Measurements from ENCODE around the gene RTN4. TPM values are rescaled to one million over a fixed set of nuclear protein-coding genes. Genes with fewer than 3 reads are reported as not detected.
"Not testable (repeated sequence)": the region's sequence is repeated elsewhere in the genome, so short reads cannot be mapped to it uniquely, and the experiment has no call there.

The RTN4 gene
- total RNA-seq, 1 experiment from 2014 or later: 513 TPM

DNA sequence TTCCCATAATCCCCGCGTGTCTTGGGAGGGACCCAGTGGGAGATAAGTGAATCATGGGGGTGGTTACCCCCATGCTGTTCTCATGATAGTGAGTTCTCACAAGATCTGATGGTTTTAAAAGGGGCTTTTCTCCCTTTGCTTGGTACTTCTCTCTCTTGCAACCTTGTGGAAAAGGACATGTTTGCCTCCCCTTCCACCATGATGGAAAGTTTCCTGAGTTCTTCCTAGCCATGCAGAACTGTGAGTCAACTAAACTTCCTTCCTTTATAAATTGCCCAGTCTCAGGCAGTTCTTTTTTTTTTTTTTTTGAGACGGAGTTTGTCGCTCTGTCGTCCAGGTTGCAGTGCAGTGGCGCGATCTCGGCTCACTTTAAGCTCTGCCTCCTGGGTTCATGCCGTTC is 26.5 kb upstream of the RTN4 start:
- Histone ChIP-seq H3K4me3 (ENCODE audit: low read depth in 2 of 2, low read length in 2 of 2) (no peak overlapping the region), H3K4me1 (ENCODE audit: control insufficient read depth, insufficient read depth, low read length) (no peaks in the 10 kb centered on the region), H3K27ac (ENCODE audit: low read length) (no peak overlapping the region), H3K36me3 (ENCODE audit: control insufficient read depth, insufficient read depth, low read length) (no peaks in the 10 kb centered on the region), H3K27me3 (ENCODE audit: control insufficient read depth, insufficient read depth, low read length) (no peaks in the 10 kb centered on the region), H3K9me3 (ENCODE audit: control insufficient read depth, insufficient read depth, low read depth, low read length) (no peaks in the 10 kb centered on the region)
- ATAC-seq (no peak), DNase-seq (ENCODE audit: low read depth, low spot score) (no peak)
- POLR2A ChIA-PET: no interaction called here
- TF ChIP-seq SIN3A (IDR thresholded peaks at IDR 0.05; ENCODE audit: borderline replicate concordance, insufficient read depth, low read depth, low read length) (no peak), CTCF (IDR thresholded peaks at IDR 0.05) (no peak), TCF7L2 (IDR thresholded peaks at IDR 0.05; ENCODE audit: low read depth, low read length) (no peak), POLR2AphosphoS5 (IDR thresholded peaks at IDR 0.05; ENCODE audit: low read depth, low read length) (no peak)
- TF ChIP-seq, protein P1, sequence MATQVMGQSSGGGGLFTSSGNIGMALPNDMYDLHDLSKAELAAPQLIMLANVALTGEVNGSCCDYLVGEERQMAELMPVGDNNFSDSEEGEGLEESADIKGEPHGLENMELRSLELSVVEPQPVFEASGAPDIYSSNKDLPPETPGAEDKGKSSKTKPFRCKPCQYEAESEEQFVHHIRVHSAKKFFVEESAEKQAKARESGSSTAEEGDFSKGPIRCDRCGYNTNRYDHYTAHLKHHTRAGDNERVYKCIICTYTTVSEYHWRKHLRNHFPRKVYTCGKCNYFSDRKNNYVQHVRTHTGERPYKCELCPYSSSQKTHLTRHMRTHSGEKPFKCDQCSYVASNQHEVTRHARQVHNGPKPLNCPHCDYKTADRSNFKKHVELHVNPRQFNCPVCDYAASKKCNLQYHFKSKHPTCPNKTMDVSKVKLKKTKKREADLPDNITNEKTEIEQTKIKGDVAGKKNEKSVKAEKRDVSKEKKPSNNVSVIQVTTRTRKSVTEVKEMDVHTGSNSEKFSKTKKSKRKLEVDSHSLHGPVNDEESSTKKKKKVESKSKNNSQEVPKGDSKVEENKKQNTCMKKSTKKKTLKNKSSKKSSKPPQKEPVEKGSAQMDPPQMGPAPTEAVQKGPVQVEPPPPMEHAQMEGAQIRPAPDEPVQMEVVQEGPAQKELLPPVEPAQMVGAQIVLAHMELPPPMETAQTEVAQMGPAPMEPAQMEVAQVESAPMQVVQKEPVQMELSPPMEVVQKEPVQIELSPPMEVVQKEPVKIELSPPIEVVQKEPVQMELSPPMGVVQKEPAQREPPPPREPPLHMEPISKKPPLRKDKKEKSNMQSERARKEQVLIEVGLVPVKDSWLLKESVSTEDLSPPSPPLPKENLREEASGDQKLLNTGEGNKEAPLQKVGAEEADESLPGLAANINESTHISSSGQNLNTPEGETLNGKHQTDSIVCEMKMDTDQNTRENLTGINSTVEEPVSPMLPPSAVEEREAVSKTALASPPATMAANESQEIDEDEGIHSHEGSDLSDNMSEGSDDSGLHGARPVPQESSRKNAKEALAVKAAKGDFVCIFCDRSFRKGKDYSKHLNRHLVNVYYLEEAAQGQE (IDR thresholded peaks at IDR 0.05; ENCODE audit: insufficient read depth in 1 of 2, low read depth in 2 of 2, low read length in 1 of 2): no peak
- in situ Hi-C loops (cut with HindIII; ENCODE audit: low pct_unique_long_range_greater_than_20kb, low sequenced_read_pairs): no loop called here
- CTCF ChIA-PET: no interaction called here
- BruUV-seq (replicated peaks): no TSS peak
- intact Hi-C loops (cut with micrococcal nuclease; ENCODE audit: unreplicated experiment): no loop called here

- ATAC-seq; H3K27me3 ChIP-seq (ENCODE audit: control insufficient read depth, insufficient read depth, low read length); H3K27ac ChIP-seq (ENCODE audit: low read length); DNase-seq (ENCODE audit: low read depth, low spot score); H3K36me3 ChIP-seq (ENCODE audit: control insufficient read depth, insufficient read depth, low read length); H3K9me3 ChIP-seq (ENCODE audit: control insufficient read depth, insufficient read depth, low read depth, low read length); POLR2A ChIA-PET; H3K4me3 ChIP-seq (ENCODE audit: low read depth in 2 of 2, low read length in 2 of 2); CTCF ChIA-PET; in situ Hi-C loops (cut with HindIII; ENCODE audit: low pct_unique_long_range_greater_than_20kb, low sequenced_read_pairs); intact Hi-C loops (cut with micrococcal nuclease; ENCODE audit: unreplicated experiment); BruUV-seq (replicated peaks); H3K4me1 ChIP-seq (ENCODE audit: control insufficient read depth, insufficient read depth, low read length): not testable (repeated sequence)
These were observed 25.8 kb upstream of the RTN4 start for GRCh38 chr2:55076019-55076418.

DNA sequence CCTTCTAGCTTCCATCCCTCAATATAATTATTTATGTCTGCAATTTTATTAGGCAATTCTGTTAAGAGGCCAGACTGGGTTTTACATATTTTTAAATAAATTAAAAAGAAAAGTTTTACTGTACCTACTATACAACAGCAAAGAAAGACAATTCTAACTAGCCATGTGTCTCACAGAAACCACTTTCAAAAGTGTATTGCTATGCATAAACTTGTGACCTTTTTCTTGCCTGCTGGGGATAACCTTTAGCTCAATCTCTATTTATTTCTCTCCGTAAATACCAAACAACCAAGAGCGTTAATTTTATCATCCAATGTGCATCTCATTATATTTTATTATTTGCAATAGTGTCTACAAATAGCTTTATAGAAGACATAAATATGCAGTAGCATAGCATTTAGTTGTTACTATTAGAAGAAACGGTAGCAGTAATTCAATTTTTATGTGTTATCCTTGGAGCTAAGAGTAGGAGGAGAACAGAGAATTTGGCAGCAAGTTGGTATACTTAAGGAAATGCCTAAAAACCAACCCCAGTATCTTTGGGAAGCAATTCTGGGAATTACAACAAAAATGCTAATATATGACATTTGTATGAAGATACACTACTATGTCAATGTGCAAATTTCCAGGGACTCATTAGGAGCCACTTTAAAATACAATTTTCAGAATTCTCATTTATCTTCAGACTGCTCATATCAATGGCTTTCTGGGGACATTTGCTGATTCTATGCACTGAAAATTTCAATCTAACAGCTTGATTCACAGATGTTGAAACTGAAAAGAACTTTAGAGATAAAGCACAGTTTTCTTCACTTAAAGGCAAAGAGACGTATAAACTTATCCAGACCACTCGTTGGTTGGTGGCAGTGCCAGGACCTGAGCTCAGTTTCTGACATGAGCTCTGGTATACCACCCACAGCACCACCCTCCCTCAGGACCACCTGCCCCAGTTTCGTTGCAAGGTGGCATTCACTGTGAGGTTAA is 23.0 kb upstream of the RTN4 start:
- no peak for DNase-seq (ENCODE audit: low read depth, low spot score)
- ChIA-PET POLR2A (no interaction called here), CTCF (interaction anchor here (0.5 kb wide), 1 partner anchor 135 kb away, joined by 4 read pairs; no protein-coding TSS in a partner anchor)
- Histone ChIP-seq H3K9me3 (ENCODE audit: control insufficient read depth, insufficient read depth, low read depth, low read length) (no peaks in the 10 kb centered on the region), H3K27me3 (ENCODE audit: control insufficient read depth, insufficient read depth, low read length) (no peaks in the 10 kb centered on the region), H3K27ac (ENCODE audit: low read length) (no peak overlapping the region), H3K36me3 (ENCODE audit: control insufficient read depth, insufficient read depth, low read length) (no peaks in the 10 kb centered on the region), H3K4me3 (ENCODE audit: low read depth in 2 of 2, low read length in 2 of 2) (no peak overlapping the region), H3K4me1 (ENCODE audit: control insufficient read depth, insufficient read depth, low read length) (no peaks in the 10 kb centered on the region)
- BruUV-seq (replicated peaks): no TSS peak
- in situ Hi-C loops (cut with HindIII; ENCODE audit: low pct_unique_long_range_greater_than_20kb, low sequenced_read_pairs): no loop called here
- no peak for ATAC-seq
- no peak for TF ChIP-seq TCF7L2 (IDR thresholded peaks at IDR 0.05; ENCODE audit: low read depth, low read length)
- TF ChIP-seq, protein P1 (IDR thresholded peaks at IDR 0.05; ENCODE audit: insufficient read depth in 1 of 2, low read depth in 2 of 2, low read length in 1 of 2): no peak
- TF ChIP-seq SIN3A (IDR thresholded peaks at IDR 0.05; ENCODE audit: borderline replicate concordance, insufficient read depth, low read depth, low read length): no peak
- no peak for TF ChIP-seq POLR2AphosphoS5 (IDR thresholded peaks at IDR 0.05; ENCODE audit: low read depth, low read length)
- TF ChIP-seq CTCF (IDR thresholded peaks at IDR 0.05): no peak
- intact Hi-C loops (cut with micrococcal nuclease; ENCODE audit: unreplicated experiment): no loop called here

Data from Panc1 (cell line).